Tibial artery (tissue), 4 donors: ENCODE measurements around the gene DIAPH3.

Source experiments
- DNase-seq, 2 donors: peaks; one replicate each; pipeline ENCODE4 v3.0.0-alpha.2; 2019
- H3K27ac ChIP-seq, 2 donors: fragments of 200-600 bp; sonication (generic) in 1 of 2; 1 replicate in 1 of 2; 2 replicates in 1 of 2; pipeline ENCODE4 v1.5.1; 2018 to 2019; ENCODE audit warnings: mild to moderate bottlenecking in 1 of 2
- H3K27me3 ChIP-seq, 2 donors: fragments of 200-600 bp; sonication (generic) in 1 of 2; one replicate each; pipeline versions ENCODE4 v1.5.1 to v1.6.0; 2016 to 2019
- H3K36me3 ChIP-seq, 3 donors: fragments of 200-600 bp; sonication (generic) in 2 of 3; one replicate each; pipeline ENCODE4 v1.5.1; 2016 to 2019; ENCODE audit warnings: mild to moderate bottlenecking in 2 of 3
- H3K4me1 ChIP-seq, 4 donors: fragments of 200-600 bp; sonication (generic) in 2 of 4; 1 replicate in 3 of 4; 2 replicates in 1 of 4; pipeline ENCODE4 v1.5.1; 2016 to 2019
- H3K4me3 ChIP-seq, 2 donors: fragments of 200-600 bp; sonication (generic) in 1 of 2; 1 replicate in 1 of 2; 2 replicates in 1 of 2; pipeline ENCODE4 v1.5.1; 2018 to 2019; ENCODE audit warnings: mild to moderate bottlenecking in 2 of 2
- H3K9me3 ChIP-seq, 3 donors: fragments of 200-600 bp; sonication (generic) in 1 of 3; one replicate each; pipeline ENCODE4 v1.5.1; 2016 to 2019
- CTCF ChIP-seq, 2 experiments: fragments of 200-600 bp in 1 of 2; fragments of 450-650 bp in 1 of 2; IDR thresholded peaks; one replicate each; pipeline ENCODE4 v1.5.1; 2017 to 2019; ENCODE audit warnings: antibody characterized with exemption in 2 of 2, mild to moderate bottlenecking in 1 of 2, moderate library complexity in 1 of 2
- intact Hi-C: fragments of 100-400 bp; cut with DNase I; formaldehyde crosslinking; loops from one replicate; pipeline ENCODE4 v1.15.0; 2023; ENCODE audit warnings: low total_unique reads

DIAPH3 gene

DNA sequence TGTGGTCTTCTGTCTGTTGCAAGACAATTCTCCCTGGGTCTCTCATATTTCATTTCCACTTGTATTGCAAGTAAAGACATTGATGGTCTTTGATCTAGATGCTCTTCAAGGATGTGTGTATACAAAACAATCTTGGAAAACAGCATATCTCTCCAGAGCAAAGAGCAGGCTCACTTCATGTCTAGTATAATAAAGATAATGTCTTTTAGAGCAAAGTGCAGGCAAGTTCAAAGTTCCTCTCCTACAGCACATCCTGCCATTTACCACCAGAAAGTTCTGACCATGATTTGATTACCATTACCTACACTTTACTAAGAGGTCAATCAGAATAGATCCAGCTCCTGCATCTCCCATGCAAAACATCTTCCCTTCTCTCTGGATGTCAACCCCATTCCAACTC lies 162.8 kb downstream of the DIAPH3 start:
- Histone ChIP-seq H3K27me3 (no peaks in the 10 kb centered on the region), H3K27ac (no peak overlapping the region), H3K4me1 (no peaks in the 10 kb centered on the region), H3K36me3 (no peaks in the 10 kb centered on the region), H3K9me3 (no peaks in the 10 kb centered on the region), H3K4me3 (no peak overlapping the region)
- no peak for TF ChIP-seq CTCF (IDR thresholded peaks at IDR 0.05)
- no peak for DNase-seq
- intact Hi-C loops, result no loop called here

DNA sequence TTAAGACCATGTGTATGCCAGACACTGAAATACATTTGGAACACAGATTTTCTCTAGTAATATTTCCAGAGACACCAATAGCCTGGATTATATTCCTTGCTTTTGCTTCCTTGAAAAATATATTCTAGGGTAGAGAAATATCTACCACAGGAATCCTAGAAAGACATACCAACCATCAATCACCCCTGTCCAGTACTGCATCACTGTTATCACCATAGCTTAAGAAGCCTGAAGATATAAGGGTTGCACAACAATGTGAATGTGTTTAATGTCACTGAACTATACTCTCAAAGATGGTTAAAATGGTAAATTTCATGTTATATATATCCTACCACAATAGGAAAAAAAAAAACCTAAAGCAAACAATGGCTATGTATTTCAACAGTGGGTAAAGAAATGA lies 163.6 kb downstream of the DIAPH3 start:
- Histone ChIP-seq H3K4me1 (no peaks in the 10 kb centered on the region), H3K9me3 (no peaks in the 10 kb centered on the region), H3K27ac (no peak overlapping the region), H3K4me3 (no peak overlapping the region), H3K36me3 (no peaks in the 10 kb centered on the region), H3K27me3 (no peaks in the 10 kb centered on the region)
- DNase-seq, result no peak
- intact Hi-C loops, result no loop called here
- no peak for TF ChIP-seq CTCF (IDR thresholded peaks at IDR 0.05)

GRCh38 chr13:59997976-59998375 lies 165.8 kb downstream of the DIAPH3 start:
- TF ChIP-seq CTCF (IDR thresholded peaks at IDR 0.05), result no peak
- no peaks in the 10 kb centered on the region for H3K27me3 ChIP-seq
- no peaks in the 10 kb centered on the region for H3K36me3 ChIP-seq
- no peak for DNase-seq
- H3K9me3 ChIP-seq, result no peaks in the 10 kb centered on the region
- intact Hi-C loops, result no loop called here
- no peak overlapping the region for H3K27ac ChIP-seq
- no peaks in the 10 kb centered on the region for H3K4me1 ChIP-seq
- H3K4me3 ChIP-seq, result no peak overlapping the region

DNA sequence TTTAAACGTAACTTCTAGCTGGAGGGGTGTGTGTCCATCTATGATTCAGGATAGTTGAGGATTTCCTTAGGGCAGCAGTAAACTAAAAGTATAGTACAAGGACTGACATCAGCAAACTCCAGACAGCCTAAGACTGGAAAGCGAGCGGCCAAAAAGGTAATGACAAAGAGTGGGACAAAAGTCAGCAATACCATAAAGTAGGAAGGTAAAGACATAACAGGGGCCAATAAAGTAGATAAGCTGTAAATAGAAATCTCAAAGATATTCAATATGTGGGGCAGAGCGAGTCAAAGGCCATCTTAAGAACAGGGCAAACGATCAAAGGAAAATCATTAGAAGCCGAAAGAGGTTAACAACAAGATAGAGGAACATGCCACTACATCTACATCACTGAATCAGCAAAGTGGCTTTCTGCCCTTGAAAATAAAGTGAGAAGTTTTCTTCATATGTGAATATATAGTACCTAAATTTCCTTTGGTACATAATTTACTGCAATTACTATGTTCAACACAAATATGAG lies 167.2 kb downstream of the DIAPH3 start:
- Histone ChIP-seq H3K4me3 (no peak overlapping the region), H3K27ac (no peak overlapping the region), H3K36me3 (no peaks in the 10 kb centered on the region), H3K27me3 (no peaks in the 10 kb centered on the region), H3K9me3 (no peaks in the 10 kb centered on the region), H3K4me1 (no peaks in the 10 kb centered on the region)
- no peak for TF ChIP-seq CTCF (IDR thresholded peaks at IDR 0.05)
- intact Hi-C loops, result no loop called here
- DNase-seq, result no peak

GRCh38 chr13:59991395-59991794 lies 172.3 kb downstream of the DIAPH3 start:
- Histone ChIP-seq H3K27me3 (no peaks in the 10 kb centered on the region), H3K9me3 (no peaks in the 10 kb centered on the region), H3K4me1 (no peaks in the 10 kb centered on the region), H3K4me3 (no peak overlapping the region), H3K27ac (no peak overlapping the region), H3K36me3 (no peaks in the 10 kb centered on the region)
- no peak for TF ChIP-seq CTCF (IDR thresholded peaks at IDR 0.05)
- intact Hi-C loops, result no loop called here
- DNase-seq, result no peak
